GM21447 (cell line): ENCODE data around the gene OLFML3.
"Not testable (repeated sequence)": the region's sequence is repeated elsewhere in the genome, so short reads cannot be mapped to it uniquely, and the experiment has no call there.

Source experiments
- ATAC-seq: cut with Tn5 transposase; IDR thresholded peaks from one replicate; pipeline ENCODE4 v1.9.1; 2021; ENCODE audit not compliant: unreplicated experiment

The OLFML3 gene

DNA sequence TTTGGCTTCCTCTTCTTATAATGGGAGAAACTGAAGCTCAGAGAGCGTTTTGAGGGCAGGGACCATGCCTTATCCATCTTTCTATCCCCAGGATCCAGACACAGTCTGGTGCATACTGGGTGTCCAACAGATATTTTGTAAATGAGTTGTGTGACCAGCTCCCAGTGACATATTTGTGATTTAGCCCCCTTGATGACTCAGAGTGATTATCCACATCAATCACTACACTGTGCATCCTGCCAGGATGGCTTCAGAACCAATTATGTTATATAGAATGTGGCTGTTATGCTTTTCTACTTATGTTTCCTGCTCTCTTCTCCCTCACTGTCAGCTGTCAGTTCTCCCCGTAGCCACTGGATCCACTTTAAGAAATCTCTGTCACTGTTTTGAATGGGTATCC lies 11.3 kb downstream of the OLFML3 start:
- no peak for ATAC-seq

- ATAC-seq = no peak
These were observed 11.7 kb downstream of the OLFML3 start for GRCh38 chr1:113990961-113991360.

DNA sequence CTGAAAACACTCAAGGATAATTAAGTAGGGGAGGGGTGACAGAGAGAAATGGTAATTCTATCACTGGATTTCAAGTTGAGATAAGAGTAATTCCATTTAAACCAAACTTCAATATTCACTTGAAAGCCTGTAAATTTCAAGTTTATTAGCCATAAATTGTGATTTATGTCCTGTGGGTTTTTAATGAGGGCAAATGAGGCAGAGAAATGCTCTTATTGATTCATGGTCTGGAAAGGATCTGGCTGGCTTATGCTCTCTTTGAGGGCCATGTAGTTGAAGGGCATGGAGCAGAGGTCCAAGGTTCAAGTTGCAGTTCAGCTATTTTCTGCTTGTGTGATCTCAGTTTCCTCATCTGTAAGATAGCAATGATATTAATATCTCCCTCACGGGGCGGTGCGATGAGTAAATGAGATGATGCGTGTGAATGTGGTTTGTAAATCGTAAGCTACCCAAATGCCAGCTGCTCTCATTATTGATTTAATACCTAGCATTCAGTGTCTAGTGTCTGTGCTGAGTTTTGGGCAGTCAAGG lies 12.3 kb downstream of the OLFML3 start:
- ATAC-seq = no peak

- ATAC-seq = no peak
These were observed 13.8 kb downstream of the OLFML3 start for GRCh38 chr1:113993072-113993471.

GRCh38 chr1:113993766-113994165 lies 14.5 kb downstream of the OLFML3 start:
- no peak for ATAC-seq

DNA sequence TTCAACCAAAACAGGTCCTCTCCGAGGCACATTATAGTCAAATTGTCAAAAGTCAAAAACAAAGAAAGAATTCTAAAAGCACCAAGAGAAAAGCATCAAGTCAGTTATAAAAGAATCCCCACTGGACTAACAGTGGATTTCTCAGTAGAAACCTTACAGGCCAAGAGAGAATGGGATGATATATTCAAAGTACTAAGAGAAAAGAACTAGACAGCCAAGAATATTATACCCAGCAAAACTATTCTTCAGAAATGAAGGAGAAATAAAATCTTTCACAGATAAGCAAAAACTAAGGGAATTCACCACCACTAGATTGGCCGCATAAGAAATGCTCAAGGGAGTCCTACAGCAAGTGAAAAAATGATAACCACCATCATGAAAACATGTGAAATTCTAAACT lies 16.1 kb downstream of the OLFML3 start:
- ATAC-seq = no peak

GRCh38 chr1:113998361-113998760 lies 19.1 kb downstream of the OLFML3 start:
- ATAC-seq = no peak

DNA sequence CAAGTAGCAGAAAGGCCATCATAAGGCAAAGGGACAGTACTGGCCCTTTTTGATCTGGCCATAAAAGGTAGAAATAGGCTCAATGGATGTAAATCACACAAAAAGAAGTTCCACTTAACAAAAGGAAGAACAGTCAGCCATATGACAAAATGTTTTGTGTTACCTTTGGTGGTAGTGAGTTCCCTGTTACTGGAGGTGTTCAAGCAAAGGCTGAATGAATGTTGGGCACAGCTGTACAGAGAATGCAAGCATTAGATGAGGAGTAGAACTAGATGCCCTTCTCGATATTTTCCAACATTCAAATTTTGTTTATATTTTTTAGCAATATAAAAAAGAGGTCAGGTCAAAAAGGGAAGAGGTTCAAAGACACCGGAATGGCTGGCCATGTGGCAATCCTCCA lies 20.0 kb downstream of the OLFML3 start:
- no peak for ATAC-seq

- ATAC-seq = no peak
These were observed 20.5 kb downstream of the OLFML3 start for GRCh38 chr1:113999799-114000198.

DNA sequence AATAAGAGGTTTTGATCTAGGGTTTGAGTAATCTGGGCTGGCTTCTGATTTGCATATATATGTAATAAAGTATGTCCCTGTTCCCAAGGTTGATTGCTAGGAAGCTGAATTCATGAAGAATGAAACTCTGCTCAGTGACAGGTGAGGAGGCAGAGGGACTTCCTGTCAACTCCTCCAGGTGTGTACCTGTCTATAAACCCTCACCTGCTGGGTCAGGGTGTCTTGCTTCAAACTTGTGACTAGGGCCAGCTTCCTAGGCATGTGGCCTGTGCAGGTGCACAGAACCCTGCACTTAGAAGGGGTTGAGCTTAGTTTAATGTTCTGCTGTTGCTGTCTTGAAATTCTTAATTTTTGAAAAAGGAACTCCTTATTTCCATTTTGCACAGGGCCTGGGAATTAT lies 21.1 kb downstream of the OLFML3 start:
- ATAC-seq = no peak

DNA sequence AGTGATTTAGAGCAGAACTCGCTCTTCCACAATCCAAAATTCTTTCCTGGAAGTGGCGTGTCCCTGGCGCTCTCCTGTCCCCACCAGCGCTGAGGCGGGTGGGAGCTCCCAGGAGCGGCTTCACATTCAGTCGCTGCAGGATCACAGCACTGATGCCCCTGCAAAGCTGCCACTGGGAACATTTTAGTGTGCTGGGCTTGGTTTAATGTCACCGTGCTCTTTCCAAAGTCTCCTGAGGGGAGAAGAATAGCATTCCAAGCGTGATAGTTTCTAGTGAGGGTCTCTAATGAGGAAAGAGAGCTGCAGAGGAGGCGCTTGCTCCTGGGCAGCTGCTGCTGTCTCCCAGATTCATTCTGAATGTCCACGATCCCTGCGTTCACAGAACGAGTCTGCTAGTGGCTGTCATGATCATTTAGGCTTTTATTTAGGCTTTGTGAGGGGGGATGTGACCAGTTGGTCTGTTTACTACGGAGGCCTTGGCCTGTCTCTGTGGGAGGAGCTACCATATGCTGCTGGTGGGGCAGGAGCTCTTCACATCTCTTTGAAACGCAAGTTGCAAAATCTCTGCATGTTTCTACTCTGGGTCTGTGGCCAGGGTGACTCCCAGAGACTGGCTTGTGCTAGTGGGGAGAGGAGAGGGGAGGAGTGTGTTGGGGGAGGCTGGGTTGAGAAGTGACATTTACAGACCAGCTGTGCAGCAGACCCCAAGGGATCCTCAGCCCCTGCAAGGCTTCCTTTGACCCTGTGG lies 23.4 kb downstream of the OLFML3 start:
- ATAC-seq = no peak

DNA sequence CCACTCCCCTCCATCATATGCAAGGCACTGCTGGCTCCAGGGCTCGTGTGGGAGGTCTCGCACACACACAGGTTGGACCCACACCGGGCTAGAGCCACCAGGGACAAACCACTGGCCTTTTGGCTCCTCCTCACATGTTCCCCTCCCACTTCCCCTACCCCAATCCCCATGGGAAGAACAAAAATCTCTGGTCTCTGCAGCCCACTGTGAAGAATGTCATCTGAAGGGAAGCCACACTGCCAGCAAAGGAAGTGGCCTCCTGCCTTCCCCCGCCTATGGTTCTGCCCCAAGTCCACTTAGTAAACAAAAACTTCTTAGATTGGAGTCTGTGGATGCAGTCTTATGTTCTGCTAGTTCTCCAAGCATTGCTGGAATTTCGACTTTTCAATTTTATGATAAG lies 24.2 kb downstream of the OLFML3 start:
- no peak for ATAC-seq

DNA sequence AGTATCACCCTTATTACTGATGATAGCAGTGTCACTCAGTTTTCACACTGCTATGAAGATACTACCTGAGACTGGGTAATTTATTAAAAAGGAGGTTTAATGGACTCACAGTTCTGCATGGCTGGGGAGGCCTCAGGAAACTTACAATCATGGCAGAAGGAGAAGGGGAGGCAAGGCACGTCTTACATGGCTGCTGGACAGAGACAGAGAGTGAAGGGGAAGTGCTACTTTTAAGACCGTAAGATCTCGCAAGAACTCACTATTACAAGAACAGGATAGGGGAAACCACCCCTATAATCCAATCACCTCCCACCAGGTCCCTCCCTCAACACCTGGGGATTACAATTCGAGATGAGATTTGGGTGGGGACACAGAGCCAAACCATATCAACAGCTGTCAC lies 27.6 kb downstream of the OLFML3 start:
- not testable (repeated sequence) for ATAC-seq

DNA sequence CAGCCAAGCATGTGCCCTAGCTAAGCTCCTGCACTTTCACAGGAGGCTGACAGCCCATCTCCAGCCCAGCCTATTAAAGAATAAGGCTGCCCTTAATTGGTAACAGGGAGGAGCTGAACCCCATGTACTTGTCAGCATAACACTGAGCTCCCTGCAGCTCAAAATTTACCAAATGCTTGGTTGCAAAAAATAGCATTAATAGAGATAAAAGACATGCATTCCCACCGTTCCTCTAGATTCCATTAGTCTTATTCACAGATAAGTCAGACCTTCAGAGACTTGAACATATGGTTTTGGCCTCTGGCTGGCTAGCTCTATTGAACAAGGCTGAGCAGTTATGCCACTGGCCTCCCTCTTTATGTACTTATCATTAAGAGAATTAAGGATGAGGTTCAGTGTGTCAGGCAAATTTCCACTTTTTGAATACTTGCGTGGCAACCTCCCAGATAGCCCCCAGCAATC lies 29.2 kb downstream of the OLFML3 start:
- ATAC-seq = no peak

DNA sequence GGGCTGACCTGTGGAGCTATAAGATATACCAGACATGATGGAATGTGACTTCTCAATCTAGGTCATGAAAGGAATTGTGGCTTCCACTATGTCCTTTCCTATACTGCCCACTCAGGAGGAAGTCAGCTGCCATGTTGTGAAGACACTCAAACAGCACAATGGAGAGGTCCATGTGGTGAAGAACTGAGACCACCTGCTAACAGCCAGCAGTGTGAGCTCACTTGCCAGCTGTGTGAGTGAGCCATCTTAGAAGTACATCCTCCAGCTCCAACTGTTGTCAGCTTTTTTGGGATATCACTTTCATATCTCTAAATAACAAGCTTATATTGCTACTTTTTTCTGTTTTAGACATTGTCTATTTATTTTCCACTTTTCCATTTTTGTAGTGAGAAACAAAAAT lies 29.7 kb downstream of the OLFML3 start:
- ATAC-seq = no peak

- no peak for ATAC-seq
These were observed 30.1 kb downstream of the OLFML3 start for GRCh38 chr1:114009393-114009792.

DNA sequence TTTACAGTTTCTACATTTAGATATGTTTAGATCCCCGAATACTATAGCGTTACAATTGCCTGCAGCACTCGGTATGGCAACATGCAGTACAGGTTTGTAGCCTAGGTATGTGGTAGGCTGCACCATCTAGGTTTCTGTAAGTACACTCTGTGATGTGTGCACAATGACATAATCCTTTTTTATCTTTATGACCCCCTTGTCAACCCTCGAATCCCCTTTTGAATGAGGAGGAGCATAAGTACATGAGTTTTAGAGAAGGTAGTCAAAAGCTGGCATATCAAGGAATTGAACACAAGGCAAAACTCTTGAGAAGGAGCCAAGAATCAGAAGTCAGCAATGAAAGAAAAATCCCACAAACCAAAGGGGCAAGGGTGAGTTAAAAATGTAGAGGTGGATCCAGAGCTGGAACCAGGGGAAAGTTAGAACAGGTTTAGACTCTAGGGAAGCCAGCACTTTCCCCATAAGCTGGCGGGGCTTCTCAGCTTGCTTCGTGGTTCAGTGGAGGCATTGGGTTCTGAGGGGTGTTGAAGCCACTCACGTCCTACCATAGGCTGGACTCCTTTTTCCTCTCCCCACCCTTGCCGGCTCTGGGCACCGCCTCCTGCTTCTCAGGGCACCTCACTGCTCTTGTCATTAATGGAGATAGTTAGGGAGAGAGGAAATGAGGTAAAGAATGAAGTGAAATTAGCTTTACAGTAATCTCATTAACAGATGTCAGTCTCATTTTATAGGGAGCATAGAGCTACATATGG lies 31.3 kb downstream of the OLFML3 start:
- ATAC-seq = no peak

- no peak for ATAC-seq
These were observed 32.5 kb downstream of the OLFML3 start for GRCh38 chr1:114011796-114012195.

GRCh38 chr1:114015075-114015474 lies 35.8 kb downstream of the OLFML3 start:
- ATAC-seq = no peak

DNA sequence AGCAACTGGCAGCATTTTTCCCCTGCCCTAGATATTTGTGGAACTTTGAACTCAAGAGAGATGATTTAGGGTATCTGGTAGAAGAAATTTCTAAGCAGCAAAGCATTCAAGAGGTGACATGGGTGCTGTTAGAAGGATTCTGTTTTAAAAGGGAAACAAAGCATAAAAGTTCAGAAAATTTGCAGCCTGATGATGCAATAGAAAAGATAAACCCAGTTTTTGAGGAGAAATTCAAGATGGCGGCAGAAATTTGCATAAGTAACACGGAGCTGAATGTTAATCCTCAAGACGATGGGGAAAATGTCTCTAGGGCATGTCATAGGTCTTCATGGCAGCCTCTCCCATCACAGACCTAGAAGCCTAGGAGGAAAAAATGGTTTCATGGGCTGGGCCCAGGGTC lies 40.5 kb downstream of the OLFML3 start:
- ATAC-seq = not testable (repeated sequence)

GRCh38 chr1:114021665-114022099 lies 42.4 kb downstream of the OLFML3 start:
- no peak for ATAC-seq

DNA sequence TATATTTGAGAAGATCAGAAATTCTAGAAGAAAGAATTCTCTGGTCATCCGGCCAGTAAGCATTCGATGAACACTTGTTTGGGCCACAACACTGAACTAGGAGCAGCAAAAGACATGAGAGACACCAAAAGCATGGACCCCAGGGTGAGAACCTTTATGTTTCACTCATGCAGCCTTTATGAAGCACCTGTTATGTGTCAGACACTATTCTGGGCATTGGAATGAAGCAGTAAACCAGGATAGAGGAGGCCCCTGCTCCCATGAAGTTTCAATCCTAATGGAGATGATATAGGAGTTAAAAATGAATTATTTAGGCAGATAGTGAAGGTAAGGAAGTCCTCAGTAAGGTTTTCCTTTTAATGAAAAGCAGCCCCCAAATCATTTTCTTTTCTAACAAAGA lies 43.6 kb downstream of the OLFML3 start:
- no peak for ATAC-seq
